NCI-H2227 (cell line): ENCODE results near the gene FGFR3.
"Not testable (repeated sequence)": the region's sequence is repeated elsewhere in the genome, so short reads cannot be mapped to it uniquely, and the experiment has no call there.

ENCODE experiments used
- DNase-seq: peaks from one replicate; lab custom pipeline; 2025; ENCODE audit not compliant: unreplicated experiment; lab: John Stamatoyannopoulos, UW

The FGFR3 gene

DNA sequence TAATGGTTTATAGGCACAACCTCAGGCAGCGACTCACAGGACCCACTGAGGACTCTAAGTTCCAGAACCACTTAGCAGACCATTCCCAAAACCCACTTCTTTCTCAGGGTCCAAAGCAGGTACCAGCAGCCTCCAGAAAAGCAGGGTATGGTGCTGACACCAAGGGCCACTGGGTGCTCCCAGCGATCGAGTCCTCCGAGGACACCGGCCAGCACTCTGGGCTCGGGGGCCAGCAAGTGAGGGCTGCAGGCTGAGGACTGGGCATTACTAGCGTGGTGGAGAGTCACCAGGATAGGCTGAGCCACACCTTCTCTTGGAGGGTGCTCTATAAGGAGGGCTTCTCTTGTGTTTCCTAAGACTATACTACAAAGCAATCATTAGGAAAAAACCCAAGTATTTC, 43.6 kb downstream of the FGFR3 start:
- DNase-seq: no peak

DNA sequence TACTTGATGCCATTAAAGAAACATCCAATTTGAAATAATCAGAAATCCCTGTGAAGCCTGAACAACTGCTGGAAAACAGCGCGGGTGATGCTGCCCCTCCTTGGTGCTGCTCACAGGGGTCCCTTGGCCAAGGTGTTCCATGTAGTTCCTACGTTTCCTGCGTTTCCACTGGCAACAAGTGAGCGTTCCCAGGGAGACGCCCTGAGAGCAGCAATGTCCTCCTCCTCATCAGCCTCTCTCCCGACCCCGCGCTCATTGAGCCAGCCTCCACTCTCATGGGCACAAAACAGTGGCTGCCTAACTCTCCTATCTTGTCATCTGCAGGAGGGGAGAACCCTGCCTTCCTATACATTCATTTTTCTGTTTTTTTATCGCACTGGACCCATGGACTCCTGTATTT, 44.0 kb downstream of the FGFR3 start:
- no peak for DNase-seq

DNA sequence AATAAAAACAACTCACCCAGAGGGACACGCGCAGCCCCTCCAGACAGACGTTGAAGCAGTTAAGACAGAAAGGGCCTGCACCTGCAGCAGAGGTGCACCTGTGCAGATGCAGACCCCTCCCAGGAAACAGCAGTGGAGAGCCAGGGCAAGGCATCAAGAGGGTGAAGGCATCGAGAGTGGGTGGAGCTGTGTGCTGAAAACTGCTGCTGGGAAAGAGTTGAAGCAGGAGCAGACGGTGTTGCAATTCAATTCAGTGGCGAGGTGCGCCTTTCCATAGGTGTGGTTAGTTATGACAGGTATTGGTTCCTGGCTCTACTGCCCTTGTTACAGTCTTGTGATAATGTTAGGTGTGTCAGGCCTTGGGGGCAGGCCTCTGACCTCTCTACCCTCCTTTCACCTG, 46.2 kb downstream of the FGFR3 start:
- DNase-seq: no peak

DNA sequence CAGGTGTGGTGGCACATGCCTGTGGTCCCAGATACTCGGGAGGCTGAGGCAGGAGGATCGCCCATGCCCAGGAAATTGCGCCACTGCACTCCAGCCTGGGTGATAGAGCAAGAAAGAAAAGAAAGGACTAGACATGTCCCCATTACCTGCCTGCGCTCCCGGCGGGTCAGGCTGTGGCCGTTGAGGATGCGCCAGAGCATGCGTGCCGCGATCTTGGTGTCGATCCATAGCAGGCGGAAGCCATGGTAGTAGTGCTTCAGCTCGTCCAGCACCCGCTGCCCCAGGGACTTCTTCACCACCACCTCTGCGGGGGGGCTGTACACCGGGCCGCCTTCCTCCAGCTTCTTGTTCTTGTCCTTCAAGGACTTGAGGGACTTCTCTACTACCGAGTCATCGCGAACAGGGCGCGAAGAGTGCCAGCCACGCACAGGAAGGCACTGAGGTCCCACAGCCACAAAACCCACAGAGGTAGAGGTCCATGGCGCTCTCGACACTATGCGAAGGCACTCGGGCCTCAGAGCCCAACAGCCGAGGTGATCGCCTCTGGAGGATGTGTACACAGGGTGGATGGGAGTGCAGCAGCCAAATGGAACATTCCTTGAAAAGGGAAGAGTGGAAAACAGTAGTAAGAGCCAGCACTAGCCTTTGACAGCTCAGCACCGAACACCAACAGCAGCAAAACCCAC, 48.3 kb downstream of the FGFR3 start:
- DNase-seq: no peak

DNA sequence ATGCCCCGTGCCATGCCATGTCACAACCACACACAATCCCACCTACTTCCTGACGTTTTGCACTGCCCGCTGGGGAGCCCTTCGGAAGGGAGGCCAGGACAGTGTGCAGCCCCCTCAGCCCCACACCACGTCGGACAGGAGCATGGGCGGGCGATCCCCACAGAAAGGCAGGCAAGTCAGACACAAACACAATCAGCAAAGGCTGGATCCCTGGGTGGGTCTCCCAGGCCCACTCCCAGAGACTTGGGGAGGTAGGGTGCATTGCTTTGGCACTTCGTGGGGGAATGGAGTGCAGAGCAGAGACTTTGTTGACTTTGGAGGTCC, 48.8 kb downstream of the FGFR3 start:
- no peak for DNase-seq

DNA sequence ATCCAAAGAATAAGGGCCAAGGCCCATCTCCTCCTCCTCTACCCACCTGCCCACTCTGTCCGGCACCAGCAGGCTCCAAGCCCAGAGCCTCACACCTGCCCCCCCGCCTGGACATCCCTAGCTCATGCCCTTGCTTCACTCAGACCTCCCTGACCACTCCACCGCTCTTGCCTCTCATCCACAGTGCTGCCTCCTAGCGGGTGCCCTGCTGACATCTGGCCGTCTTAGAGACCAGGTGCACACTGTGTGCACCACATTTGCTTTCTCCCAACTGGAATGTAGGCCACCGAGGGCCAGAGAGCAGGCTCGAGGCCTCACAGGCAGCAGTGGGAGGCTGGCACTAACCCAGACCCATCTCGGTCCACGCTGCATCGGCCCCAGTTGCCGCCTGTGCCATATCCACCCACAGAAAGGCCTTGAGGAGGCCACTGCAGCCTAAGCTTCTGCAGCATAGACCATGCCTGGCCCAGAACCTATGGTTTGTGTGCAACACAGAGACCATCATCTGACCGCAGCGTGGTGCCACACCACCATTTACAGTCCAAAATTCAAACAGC, 49.3 kb downstream of the FGFR3 start:
- no peak for DNase-seq

DNA sequence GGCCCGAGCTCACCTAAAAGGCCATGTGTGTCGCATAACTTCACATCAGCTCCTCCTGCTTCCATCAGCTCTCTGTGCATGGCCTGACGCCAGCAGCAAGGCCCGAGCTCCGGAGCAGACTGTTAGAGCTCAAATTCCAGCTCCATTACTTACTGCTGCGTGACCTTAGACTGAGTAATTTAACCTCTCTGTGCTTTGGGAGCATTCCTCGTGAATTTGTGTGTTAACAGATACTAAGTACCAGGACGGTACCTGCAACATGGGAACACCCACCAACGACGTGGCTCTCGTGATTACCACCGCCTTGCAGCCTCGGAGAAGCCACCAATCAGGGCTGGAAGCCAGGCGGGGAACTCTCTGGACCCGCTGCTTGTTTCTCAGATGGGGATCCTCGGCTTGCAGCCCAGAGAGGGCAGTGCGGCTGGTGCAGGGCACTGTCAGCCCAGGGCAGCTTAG, 49.9 kb downstream of the FGFR3 start:
- DNase-seq: no peak

DNA sequence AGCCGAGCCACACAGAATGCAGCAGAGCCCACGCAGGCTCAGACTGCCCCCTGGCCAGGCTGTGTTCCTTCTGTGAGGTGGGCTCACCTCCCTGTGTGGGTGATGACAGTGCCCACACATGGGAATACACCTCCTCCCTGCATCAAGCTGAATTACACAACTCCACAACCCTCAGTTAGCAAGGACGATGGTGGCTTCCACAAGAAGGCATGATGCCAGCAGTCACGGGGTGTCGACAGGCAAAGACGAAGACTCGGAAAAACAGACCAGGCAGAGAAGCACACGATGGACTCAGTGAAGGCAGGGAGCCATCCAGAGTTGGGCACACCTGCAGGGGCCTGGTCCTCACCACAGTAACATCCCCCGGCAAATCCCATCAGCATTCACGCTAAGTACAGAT, 50.8 kb downstream of the FGFR3 start:
- no peak for DNase-seq

DNA sequence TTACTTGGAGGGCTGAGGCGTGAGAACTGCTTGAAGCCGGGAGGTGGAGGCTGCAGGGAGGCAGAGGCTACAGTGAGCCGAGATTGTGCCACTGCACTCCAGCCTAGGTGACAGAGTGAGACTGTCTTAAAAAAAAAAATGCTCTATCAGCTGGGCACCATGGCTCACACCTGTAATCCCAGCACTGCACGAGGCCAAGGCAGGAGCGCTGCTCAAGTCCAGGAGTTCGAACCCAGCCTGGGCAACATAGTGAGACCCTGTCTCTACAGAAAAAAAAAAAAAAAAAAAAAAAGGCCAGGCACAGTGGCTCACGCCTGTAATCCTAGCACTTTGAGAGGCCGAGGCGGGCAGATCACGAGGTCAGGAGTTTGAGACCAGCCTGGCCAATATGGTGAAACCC, 51.5 kb downstream of the FGFR3 start:
- not testable (repeated sequence) for DNase-seq

DNA sequence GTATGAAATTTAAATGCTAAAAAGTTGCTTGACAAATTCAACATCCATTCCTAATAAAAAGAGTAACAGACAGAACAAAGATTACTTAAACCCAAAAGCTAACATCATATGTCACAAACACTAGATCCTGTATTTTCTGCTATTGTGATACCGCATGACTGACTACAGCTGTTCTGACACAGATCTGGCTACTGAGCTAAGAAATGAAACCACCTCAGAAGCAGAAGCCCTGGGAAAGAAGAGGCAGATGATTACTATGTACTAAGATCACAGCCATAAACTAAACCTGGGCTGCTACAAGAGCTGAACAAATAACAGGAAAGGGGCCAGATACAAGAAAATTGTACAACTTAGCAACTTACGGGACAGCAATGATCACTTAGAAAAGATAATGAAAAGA, 53.5 kb downstream of the FGFR3 start:
- DNase-seq: no peak

DNA sequence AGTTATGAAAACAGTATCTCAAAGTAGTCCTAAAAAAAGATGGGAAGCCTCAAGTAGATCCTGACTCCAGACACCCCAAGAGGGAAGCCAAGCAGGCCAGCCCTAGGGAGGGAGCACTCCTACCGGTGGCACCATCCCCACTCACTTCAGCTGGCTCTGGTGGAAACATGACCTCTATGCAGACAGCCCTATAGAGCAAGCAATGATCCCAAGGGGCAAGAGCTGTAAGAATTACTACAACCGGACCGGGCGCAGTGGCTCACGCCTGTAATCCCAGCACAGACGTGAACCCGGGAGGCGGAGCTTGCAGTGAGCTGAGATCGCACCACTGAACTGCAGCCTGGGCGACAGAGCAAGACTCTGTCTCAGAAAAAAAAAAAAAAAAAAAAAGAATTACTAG, 57.2 kb downstream of the FGFR3 start:
- no peak for DNase-seq

DNA sequence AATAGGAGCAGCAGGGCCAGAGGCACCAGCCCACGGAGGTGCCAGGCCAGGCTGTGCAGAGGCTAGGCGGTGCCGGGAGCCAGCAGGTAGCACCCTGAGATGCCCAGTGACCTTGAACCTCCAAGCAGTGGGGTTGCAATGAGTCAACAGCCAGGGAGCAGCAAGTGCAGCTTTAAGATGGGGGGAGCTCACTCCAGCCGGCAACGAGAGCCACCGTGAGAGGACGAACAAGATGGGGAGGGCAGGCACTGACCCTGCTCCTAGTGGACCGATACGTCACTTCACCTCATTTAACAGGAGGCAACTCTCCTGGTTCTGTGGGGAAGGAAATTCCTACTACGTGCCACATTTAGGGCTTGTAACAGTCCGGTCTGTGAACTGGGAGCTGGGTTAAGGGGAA, 58.1 kb downstream of the FGFR3 start:
- DNase-seq: no peak

DNA sequence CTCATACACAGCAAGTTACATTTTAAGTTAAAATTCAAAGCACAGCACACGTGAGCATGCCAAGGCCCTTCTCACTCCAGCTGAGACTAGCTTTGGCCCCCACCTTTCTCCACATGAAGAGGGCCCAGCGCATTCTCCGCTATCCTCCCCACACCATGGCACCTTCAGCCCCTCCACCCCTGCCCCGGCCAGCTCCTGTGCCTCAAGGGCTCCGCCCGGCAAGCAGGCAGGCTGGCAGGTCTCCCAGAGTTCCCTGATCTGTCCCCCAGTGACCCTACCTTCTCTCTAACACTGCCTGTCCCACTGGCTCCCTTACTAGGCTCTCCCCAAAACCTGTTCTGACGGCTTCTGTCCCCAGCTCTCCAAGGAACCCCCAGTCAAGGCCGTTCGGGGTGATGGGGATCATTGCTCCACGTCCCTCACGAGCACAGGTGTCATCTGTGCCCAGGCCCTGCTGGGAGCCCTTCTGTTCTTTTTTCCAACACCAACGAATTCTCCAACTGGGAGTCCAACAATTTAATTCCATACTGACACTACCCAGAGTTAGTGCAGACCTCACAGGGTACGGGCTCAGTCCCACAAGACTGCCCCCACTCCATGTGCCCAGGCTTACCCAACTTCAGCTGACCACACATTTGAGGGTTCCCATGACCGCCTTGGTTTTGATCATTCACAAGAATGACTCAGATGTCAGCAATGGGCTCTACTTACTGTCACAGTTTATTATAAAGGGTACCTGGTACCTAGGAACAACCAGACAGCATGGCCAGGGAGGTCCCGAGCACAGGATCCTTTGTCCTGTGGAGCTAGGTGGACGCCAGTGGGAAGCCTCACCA, 58.7 kb downstream of the FGFR3 start:
- no peak for DNase-seq

DNA sequence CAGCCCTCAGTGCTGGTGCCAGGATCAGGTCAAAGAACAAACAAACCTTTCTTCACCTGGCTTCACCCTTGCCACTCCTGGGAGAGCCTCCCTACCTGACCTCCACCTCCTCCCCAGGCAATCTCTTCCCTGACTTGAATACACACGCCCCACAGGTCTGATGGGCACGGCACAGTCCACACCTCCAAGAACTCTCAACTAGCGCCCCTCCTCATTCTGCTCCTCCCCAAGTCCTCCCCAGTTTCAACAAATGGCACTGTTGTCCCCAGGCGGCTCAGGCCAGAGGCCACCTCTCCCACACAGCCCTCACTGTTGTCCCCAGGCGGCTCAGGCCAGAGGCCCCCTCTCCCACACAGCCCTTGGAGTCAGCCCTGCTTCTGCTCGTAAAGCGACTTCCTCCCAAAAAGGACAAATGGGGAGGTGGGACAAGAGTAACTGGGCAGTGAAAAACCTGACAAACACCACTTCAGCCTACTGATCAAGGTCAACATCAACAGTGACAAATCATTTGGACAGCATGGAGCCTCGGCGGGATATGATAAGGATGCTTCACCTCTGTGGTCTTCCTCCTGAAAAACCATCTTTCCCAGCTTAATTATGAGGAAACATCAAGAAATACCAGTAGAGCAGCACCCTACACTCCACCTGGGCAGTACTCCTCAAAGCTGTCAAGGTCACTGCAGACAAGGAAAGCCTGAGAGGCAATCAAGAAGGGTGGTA, 60.0 kb downstream of the FGFR3 start:
- DNase-seq: no peak

DNA sequence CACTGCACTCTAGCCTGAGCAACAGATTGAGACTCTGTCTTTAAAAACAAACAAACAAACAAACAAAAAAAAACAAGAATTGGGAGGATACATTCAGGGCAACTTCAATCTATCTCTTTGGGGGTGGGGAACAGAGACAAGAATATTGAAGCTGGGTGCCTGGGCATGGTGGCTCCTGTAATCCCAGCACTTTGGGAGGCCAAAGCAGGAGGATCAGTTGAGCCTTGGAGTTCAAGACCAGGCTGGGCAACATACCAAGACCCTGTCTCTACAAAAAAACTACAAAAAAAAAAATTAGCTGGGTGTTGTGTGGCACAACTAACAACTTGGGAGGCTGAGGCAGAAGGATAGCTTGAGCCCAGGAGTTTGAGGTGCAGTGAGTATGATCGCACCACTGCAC, 61.7 kb downstream of the FGFR3 start:
- DNase-seq: no peak

DNA sequence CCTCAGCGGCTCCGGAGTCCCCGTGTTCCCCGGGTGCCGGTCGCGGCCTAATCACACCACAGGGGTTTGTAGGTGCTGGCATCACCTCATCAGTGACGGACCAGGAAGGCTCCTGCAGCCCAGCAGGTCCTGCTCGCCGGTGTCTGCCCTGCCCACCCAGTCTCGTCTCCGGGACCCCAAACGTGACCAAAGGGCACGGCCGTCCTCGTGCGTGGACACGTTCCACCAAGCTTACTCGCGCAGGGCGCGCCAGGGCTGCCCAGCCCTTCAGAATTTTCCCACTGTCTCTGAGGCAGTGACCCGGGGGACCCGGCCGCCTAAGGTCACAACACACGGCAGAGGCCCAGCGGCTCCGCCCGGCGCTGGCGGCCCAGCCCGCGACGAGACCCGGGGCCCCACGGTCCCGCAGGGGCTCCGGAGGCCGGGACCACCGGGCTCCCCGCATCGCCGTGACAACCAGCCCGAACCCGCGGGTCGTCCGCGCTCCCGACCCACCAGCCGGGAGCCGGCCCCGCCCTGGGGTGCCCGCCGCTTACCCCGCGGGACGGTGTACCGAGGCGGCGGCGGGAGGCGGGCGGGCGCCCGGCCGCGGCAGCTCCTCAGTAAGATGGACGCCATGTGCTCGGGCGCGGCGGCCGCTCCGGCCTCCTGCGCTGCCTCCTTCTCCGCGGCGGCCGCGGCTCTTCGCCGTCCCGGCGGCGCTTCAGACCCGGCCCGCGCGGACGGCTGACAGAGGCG, 62.4 kb downstream of the FGFR3 start:
- DNase-seq: no peak

DNA sequence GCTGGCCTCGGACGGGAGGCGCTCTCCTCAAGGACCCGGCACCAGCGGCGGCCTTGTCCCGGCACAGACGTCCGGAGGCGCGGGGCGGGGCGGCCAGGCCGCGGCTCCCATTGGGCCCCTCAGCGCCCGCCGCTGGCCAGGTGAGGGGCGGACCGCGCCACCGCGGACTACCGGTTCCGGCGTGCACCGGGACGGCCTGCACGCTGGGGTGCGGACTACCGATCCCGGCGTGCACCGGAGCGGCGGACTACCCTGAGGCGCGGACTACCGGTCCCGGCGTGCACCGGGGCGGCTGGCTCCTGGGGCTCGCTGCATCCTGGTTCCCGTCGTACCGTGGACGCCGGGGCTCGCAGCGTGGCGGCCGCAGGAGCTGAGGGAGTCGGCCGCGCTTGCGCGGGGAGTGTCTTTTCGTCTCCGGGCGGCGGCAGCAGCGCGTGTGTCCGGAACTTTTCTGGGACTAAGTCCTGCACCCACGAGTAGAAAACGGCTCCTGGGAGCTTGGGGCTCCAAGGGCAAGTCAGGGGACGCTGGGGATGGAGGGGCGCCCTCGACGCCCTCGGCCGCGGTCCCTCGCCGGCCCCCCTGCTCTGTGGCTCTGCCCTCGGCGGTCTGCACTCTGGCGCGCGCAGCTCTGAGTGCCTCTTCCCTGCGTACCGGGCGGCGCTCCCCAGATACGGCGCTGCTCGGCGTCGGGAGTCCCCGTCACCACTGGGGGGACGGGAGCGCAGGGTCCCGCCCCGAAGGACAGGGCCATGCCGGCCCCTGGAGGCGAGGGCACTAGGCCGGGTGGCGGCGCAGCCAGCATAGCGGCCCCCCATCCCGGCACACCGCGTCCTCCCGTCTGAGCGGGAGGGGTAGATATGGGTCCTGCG, 63.2 kb downstream of the FGFR3 start, which contains the start of gene LETM1:
LETM1 (minus strand) TSS at position 86 of the 872 bp plus-strand sequence. CDS start 206 bp downstream, outside the sequence.
- peak; percentile 95 for DNase-seq

DNA sequence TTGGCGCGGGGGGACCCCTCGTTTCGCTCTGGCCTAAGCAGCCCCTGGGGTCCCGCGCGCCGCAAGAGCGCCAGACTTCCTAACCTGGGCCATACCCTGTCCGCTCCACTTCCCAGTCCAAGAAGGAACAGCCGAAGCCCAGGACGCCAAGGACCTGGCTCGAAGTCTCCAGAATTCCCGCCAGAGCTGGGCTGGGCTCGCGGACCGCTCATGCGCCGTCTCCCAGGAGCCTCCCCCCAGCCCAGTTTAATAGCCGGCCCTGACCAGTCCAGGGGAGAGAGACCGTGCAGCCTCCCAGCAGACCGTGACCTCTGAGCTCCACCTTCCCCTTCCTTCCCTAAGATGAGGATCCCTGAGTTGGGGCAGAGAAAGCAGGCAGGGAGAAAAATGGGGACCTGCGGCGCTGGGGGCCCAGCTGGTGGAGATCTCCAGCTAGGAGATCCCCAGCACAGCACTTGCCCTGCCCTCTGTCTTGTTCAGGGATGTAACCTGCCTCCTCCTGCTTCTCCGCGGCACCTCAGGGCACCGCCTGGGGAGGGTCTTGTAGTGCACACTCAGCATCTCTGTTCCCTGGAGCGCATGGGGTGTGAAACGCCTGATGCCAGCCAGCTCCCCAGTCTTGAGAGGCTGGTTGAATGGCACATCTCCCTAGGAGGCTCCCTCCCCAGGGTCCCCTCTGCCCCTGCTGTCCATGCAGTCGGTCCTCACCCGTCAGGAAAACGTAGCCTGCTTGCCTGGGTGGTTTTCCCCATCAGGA, 64.0 kb downstream of the FGFR3 start:
- peak; percentile 26 for DNase-seq

DNA sequence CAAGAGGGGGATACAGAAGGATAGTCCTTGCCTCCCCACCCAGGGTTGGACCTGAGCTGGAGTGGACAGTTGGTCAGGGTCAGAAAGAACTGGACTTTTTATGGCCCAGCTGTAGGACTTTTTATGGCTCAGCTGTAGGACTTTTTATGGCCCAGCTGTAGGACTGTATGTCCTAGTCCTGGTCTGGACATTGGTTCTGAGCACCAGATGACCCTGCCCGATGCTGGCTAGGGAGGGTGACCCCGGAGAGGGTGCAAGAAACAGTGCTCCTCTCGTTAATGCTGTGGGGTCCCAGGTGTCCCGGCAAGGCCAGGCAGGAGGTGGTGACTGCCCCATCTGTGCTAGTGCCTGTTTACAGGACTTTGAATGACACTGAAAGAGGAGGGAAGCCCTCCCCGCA, 64.8 kb downstream of the FGFR3 start:
- DNase-seq: no peak
